Measurements from ENCODE around the gene BAG2.
A peak's percentile ranks its signal among the peaks of the same experiment; 100 is the strongest.

BAG2 gene

DNA sequence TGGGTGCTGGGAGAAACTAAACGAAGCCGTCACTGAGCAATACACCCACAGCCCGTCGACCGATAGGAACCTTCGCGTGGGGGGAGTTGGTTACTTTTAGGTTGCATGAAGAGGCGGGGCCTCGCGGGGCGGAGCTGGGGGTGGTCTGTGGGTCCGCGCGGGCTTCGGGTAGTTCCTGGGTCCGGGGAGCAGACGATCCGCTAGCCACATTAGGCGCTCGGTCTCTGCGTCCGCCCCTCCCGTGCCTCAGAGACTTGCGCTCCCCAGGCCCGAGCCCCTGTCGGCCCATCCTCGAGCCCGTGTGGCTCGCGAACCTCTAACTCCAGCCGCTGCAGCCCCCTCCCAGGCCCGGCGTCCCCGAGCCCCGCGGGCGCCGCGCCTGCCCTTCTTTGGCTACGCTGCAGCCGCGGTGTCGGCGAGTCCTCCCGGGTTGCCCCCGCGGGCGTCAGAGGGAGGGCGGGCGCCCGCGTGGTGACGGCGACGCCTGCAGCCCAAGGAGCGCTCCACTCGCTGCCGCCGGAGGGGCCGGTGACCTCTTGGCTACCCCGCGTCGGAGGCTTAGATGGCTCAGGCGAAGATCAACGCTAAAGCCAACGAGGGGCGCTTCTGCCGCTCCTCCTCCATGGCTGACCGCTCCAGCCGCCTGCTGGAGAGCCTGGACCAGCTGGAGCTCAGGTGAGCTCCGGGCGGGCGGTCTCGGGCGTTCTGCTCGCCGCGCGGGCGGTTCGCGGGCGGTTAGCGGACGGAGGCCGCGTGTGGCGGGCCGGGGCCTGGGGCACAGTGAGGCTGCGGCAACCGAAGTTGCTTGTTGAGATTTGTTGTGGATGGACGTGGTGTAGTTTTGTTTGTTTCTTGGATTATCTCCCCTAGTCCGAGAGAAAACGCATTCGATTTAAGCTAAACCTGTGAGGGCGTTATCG, at the start of gene BAG2:
Gene BAG2, plus strand, starts transcription at position 191 of the 920 bp plus-strand sequence. Its CDS starts 372 bp downstream, at position 563.
- TF ChIP-seq, protein P1, sequence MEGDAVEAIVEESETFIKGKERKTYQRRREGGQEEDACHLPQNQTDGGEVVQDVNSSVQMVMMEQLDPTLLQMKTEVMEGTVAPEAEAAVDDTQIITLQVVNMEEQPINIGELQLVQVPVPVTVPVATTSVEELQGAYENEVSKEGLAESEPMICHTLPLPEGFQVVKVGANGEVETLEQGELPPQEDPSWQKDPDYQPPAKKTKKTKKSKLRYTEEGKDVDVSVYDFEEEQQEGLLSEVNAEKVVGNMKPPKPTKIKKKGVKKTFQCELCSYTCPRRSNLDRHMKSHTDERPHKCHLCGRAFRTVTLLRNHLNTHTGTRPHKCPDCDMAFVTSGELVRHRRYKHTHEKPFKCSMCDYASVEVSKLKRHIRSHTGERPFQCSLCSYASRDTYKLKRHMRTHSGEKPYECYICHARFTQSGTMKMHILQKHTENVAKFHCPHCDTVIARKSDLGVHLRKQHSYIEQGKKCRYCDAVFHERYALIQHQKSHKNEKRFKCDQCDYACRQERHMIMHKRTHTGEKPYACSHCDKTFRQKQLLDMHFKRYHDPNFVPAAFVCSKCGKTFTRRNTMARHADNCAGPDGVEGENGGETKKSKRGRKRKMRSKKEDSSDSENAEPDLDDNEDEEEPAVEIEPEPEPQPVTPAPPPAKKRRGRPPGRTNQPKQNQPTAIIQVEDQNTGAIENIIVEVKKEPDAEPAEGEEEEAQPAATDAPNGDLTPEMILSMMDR (IDR thresholded peaks at IDR 0.05; ENCODE audit: insufficient read depth, low read length, missing control alignments) = no peak
- DNase-seq (ENCODE audit: low read depth, low spot score) = no peak
- CTCF ChIA-PET = interaction anchor here (0.6 to 3.9 kb wide), 6 partner anchors 10 to 269 kb away, joined by 3 to 21 read pairs (median 3); partner anchors contain the start of gene PRIM2
- POLR2A ChIA-PET = interaction anchor here (0.6 to 1.8 kb wide), 6 partner anchors 11 to 630 kb away, joined by 3 to 10 read pairs (median 4); no protein-coding TSS in a partner anchor
- H3K4me3 ChIP-seq (ENCODE audit: low read depth, low read length) = peak within 1 kb of the TSS; percentile 65

DNA sequence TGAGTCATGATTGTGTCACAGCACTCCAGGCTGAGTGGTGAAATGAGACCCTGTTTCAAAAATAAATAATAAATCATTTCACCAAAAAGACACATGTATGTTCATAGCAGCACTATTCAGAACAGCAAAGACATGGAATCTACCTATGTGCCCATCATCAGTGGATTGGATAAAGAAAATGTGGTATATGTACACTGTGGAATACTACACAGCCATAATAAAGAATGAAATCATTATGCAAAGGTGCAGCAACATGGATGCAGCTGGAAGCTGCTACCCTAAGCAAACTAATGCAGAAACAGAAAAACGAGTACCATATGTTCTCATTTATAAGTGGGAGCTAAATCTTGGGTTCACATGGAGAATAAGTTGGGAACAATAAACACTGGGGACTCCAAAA, 49.0 kb upstream of the BAG2 start:
- DNase-seq (ENCODE audit: low read depth, low spot score) = no peak
- TF ChIP-seq, protein P1 (IDR thresholded peaks at IDR 0.05; ENCODE audit: insufficient read depth, low read length, missing control alignments) = no peak
- POLR2A ChIA-PET = no interaction called here
- CTCF ChIA-PET = interaction anchor here (2.3 kb wide), 1 partner anchor 219 kb away, joined by 4 read pairs; no protein-coding TSS in a partner anchor
- H3K4me3 ChIP-seq (ENCODE audit: low read depth, low read length) = no peak overlapping the region

DNA sequence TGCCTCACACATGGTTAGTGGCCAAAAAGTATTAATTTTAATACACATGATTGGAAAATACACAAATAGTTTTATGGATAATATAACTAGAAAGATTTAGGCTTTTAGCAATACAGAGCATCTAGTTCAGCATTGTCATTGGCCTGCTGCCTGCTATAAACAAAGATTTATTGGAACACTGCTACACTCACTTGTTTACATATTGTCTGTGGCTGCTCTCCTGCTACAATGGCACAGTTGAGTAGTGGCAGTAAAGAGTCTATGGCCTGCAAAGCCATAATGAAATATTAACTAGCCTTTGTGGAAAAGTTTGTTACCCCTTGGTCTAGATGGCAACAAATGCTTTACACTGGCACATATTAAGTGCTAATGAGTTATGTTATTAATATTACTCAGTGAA, 44.4 kb upstream of the BAG2 start:
- POLR2A ChIA-PET = no interaction called here
- H3K4me3 ChIP-seq (ENCODE audit: low read depth, low read length) = no peak overlapping the region
- TF ChIP-seq, protein P1 (IDR thresholded peaks at IDR 0.05; ENCODE audit: insufficient read depth, low read length, missing control alignments) = no peak
- CTCF ChIA-PET = no interaction called here
- no peak for DNase-seq (ENCODE audit: low read depth, low spot score)

DNA sequence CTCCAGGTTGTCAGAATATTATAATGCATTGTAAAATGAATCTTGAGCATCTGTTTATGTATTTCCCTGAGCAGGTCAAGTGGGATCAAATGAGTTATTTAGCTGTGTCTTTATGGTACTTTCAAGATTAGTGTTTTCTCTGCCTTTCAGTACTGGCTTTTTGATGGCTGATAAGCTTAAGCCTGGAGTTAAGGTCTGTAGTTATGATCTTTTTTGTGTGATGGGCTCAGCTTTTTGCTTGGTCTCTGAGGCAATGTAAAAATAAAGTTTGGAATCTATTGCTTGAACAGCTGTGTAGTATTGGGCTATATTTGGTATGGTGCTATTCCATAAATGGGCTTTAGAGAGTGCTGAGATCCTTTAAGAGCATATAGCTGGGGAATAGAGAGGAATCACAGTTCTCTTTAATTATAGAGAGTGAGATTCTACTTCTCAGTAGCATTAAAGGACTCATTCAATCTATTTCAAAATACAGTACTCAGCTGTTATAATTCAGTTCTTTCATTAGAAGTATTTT, 41.4 kb upstream of the BAG2 start:
- ChIA-PET POLR2A (interaction anchor here (0.8 kb wide), 1 partner anchor 16 kb away, joined by 4 read pairs; no protein-coding TSS in a partner anchor), CTCF (interaction anchor here (1.1 to 3.6 kb wide), 6 partner anchors 14 to 228 kb away, joined by 3 to 25 read pairs (median 7); partner anchors contain the start of gene PRIM2)
- TF ChIP-seq, protein P1 (IDR thresholded peaks at IDR 0.05; ENCODE audit: insufficient read depth, low read length, missing control alignments) = no peak
- no peak overlapping the region for H3K4me3 ChIP-seq (ENCODE audit: low read depth, low read length)
- DNase-seq (ENCODE audit: low read depth, low spot score) = no peak

DNA sequence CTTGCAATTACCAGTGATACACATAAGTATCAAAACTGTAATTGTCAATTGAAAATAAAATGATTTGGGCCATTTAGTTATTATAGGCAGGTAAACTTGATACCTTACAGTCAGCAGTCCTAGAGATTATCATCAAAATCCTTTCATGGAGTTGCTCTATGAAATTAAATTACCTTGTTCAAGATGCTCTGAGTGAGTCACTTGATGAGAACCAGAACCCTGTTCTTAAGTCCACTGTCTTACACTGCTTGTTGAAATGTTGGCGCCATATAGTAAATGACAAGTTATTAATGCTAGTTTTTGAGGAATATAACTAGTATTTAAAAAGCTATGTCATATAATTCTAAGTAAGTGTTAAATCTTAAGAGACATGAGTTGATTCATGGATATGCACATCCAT, 37.2 kb upstream of the BAG2 start:
- ChIA-PET POLR2A (no interaction called here), CTCF (interaction anchor here (0.6 to 1.4 kb wide), 2 partner anchors 10 to 182 kb away, joined by 3 to 4 read pairs; partner anchors contain the start of gene PRIM2)
- no peak for DNase-seq (ENCODE audit: low read depth, low spot score)
- no peak overlapping the region for H3K4me3 ChIP-seq (ENCODE audit: low read depth, low read length)
- TF ChIP-seq, protein P1 (IDR thresholded peaks at IDR 0.05; ENCODE audit: insufficient read depth, low read length, missing control alignments) = no peak

DNA sequence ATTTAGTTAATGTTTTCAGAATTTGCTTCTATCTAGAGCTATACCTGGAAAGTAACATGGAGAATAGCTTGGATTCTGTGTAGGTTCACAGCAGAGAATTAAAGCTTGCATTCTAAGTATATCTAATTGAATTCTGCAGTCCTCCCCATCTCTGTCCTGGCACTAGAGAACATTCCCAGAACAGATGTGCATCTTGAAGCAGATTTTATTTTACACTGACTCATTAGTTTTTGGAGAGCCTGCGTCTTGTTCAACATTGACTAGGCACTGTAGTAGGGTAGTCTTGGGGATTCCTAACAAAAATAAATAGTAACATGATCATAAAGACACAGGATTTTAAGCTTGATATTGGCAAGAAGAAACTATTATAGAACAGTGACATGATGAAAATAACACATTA, 36.2 kb upstream of the BAG2 start:
- ChIA-PET POLR2A (no interaction called here), CTCF (interaction anchor here (1.4 kb wide), 1 partner anchor 181 kb away, joined by 4 read pairs; the partner anchor contains the start of gene PRIM2)
- no peak for DNase-seq (ENCODE audit: low read depth, low spot score)
- TF ChIP-seq, protein P1 (IDR thresholded peaks at IDR 0.05; ENCODE audit: insufficient read depth, low read length, missing control alignments) = no peak
- H3K4me3 ChIP-seq (ENCODE audit: low read depth, low read length) = no peak overlapping the region
